RWPE1 (cell line): Measurements from ENCODE around the gene GSC2.

Experiments used
- CTCF ChIA-PET: fragments of 350-600 bp; sonication (Branson Sonifier 250); formaldehyde crosslinking; extraction: SDS; loops from one replicate; lab custom pipeline; 2021; lab: Yijun Ruan, JAX
- POLR2A ChIA-PET: fragments of 400-600 bp; formaldehyde crosslinking; extraction: SDS; loops from one replicate; lab custom pipeline; 2020; ENCODE audit warnings: antibody characterized with exemption; ENCODE audit not compliant: low non-redundant PET; lab: Yijun Ruan, JAX
- DNase-seq: peaks from one replicate; pipeline ENCODE4 v3.0.0; 2012; ENCODE audit warnings: low spot score
- H3K27ac ChIP-seq: fragments of 450-650 bp; 2 replicates; pipeline ENCODE4 v1.5.1; 2017
- CTCF ChIP-seq: fragments of 450-650 bp; conservative IDR thresholded peaks from 2 replicates; pipeline ENCODE4 v1.5.1; 2017; ENCODE audit warnings: low read depth, mild to moderate bottlenecking

The GSC2 gene

GRCh38 chr22:19120829-19121630 is 29.1 kb downstream of the GSC2 start:
- no peak for TF ChIP-seq CTCF
- CTCF ChIA-PET = no interaction called here
- H3K27ac ChIP-seq = peak overlapping the region; percentile 86

GRCh38 chr22:19119949-19120348 is 30.1 kb downstream of the GSC2 start:
- ChIA-PET CTCF (no interaction called here), POLR2A (no interaction called here)
- no peak for DNase-seq
- no peak for TF ChIP-seq CTCF
- H3K27ac ChIP-seq = peak overlapping the region; percentile 86

More at GRCh38 chr22:19120829-19121630, 29.1 kb downstream of the GSC2 start:
- POLR2A ChIA-PET = no interaction called here
- DNase-seq = peak; percentile 74

GRCh38 chr22:19118329-19118880 is 31.7 kb downstream of the GSC2 start:
- POLR2A ChIA-PET = interaction anchor here (0.6 kb wide), 1 partner anchor 33 kb away, joined by 3 read pairs; no protein-coding TSS in a partner anchor
- TF ChIP-seq CTCF = no peak
- no peak for DNase-seq

GRCh38 chr22:19117111-19117512 is 33.0 kb downstream of the GSC2 start:
- ChIA-PET CTCF (no interaction called here), POLR2A (no interaction called here)
- no peak overlapping the region for H3K27ac ChIP-seq
- no peak for DNase-seq
- TF ChIP-seq CTCF = no peak

More at GRCh38 chr22:19118329-19118880, 31.7 kb downstream of the GSC2 start:
- H3K27ac ChIP-seq = no peak overlapping the region
- CTCF ChIA-PET = no interaction called here

- ChIA-PET POLR2A (interaction anchor here (0.5 kb wide), 1 partner anchor 33 kb away, joined by 3 read pairs; no protein-coding TSS in a partner anchor), CTCF (no interaction called here)
- H3K27ac ChIP-seq = 0 out of 2 replicates have a peak overlapping the region, but pooled peaks have one; percentile 27
- DNase-seq = no peak
- no peak for TF ChIP-seq CTCF
These were observed 34.5 kb downstream of the GSC2 start for GRCh38 chr22:19115628-19116027.

- no peak for TF ChIP-seq CTCF
- ChIA-PET CTCF (no interaction called here), POLR2A (interaction anchor here (0.5 kb wide), 1 partner anchor 32 kb away, joined by 3 read pairs; no protein-coding TSS in a partner anchor)
- peak overlapping the region; percentile 27; the same call in 1 of the 2 replicates for H3K27ac ChIP-seq
- DNase-seq = no peak
These were observed 35.0 kb downstream of the GSC2 start for GRCh38 chr22:19114984-19115552.
